ENCODE measurements around the gene SLC25A43.

Gene SLC25A43

DNA sequence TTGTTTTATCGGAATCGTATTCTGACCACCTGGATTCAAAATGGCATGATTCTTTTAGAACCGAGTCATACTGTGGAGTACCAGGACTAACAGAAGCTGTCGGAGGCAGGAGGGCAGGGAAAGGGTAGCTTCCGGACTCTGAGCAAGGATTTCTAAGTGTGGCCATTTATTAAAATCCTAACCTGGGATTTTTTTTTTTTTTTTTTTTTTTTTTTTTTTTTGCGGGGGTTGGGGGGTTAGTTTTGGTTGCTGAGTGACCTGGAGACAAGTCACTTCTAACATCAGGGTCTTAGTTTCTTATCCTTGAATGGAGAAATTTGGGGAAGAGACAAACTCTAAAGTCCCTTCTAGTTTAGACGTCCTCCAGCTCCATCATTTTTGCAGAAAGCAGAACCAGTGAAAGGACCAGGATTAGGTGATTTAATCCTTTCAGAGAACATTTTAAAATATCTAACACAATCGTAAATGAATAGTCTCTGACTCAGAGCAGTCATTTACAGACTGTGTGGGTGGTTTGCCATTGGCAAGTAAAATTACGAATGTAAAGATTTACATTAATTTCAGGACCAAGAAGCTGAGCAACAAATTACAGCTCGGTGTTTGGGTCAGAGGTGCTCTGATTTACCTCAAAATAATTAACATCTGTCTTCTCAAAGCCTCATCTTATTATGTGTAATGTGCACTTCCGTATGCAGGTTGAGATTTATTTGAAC, 76.4 kb downstream of the SLC25A43 start:
- Histone ChIP-seq H4K91ac (ENCODE audit: low read depth, low read length) (no peak overlapping the region), H3K27ac (ENCODE audit: low read depth, low read length) (no peak overlapping the region), H3K9me3 (ENCODE audit: insufficient read depth, low read depth, low read length) (no peaks in the 10 kb centered on the region), H2AK5ac (ENCODE audit: low read length) (no peak overlapping the region), H3K23ac (ENCODE audit: low read length) (no peak overlapping the region), H2AFZ (ENCODE audit: insufficient read depth, low read length, poor library complexity) (no peak overlapping the region), H3K4me2 (ENCODE audit: low read length) (no peak overlapping the region), H3K14ac (ENCODE audit: low read length) (no peak overlapping the region), H3K9ac (ENCODE audit: low read length) (no peak overlapping the region), H3K27me3 (ENCODE audit: insufficient read depth, low read length) (no peaks in the 10 kb centered on the region), H3K4me3 (ENCODE audit: low read depth, low read length) (no peak overlapping the region), H2BK120ac (ENCODE audit: insufficient read depth, low read length, poor library complexity) (no peak overlapping the region), H3K4ac (ENCODE audit: low read depth, low read length) (no peak overlapping the region), H3K4me1 (ENCODE audit: control insufficient read depth in 1 of 2, insufficient read depth in 2 of 2, low read length in 2 of 2) (peaks cover 0 to 2% of the 10 kb centered on the region in 2 experiments), H3K79me1 (ENCODE audit: low read length) (no peaks in the 10 kb centered on the region), H3K79me2 (ENCODE audit: control insufficient read depth, insufficient read depth, low read length, poor library complexity) (no peaks in the 10 kb centered on the region), H2BK12ac (ENCODE audit: low read length) (no peak overlapping the region), H3K18ac (ENCODE audit: low read length) (no peak overlapping the region), H3K36me3 (ENCODE audit: control insufficient read depth in 1 of 2, insufficient read depth in 2 of 2, low read length in 2 of 2) (peaks cover 2 to 6% of the 10 kb centered on the region in 2 experiments), H4K12ac (ENCODE audit: low read depth, low read length) (no peak overlapping the region), H2BK5ac (ENCODE audit: low read depth, low read length, poor library complexity) (no peak overlapping the region), H4K8ac (ENCODE audit: low read depth, low read length) (no peak overlapping the region)
- no peak for DNase-seq
- WGBS (ENCODE audit: extremely low coverage, insufficient coverage, insufficient read length) = no CpG with 5 or more reads among the region's 11 CpGs

DNA sequence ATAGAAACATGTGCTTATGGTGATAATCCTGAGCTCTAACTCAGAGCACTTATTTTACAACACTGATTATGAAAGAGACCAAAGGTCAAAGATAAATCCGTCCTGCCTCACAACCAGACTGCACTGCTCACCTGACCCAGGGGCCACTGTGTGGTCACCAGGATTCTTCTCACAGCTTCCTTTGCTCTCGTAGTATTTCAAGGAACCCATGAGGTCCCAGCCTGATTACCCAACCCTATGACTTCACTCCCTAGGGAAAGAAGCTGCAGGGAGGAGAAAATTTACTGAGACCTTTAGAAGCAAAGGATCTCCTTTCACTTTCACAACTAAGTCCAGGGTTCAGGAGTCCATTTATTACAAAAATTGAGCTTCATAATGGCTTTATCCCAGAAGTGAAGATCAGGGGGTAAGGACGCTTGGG, 78.7 kb downstream of the SLC25A43 start:
- H2BK5ac ChIP-seq (ENCODE audit: low read depth, low read length, poor library complexity) = no peak overlapping the region
- no peak overlapping the region for H2AFZ ChIP-seq (ENCODE audit: insufficient read depth, low read length, poor library complexity)
- H3K23ac ChIP-seq (ENCODE audit: low read length) = no peak overlapping the region
- H4K91ac ChIP-seq (ENCODE audit: low read depth, low read length) = no peak overlapping the region
- H4K8ac ChIP-seq (ENCODE audit: low read depth, low read length) = no peak overlapping the region
- H3K27me3 ChIP-seq (ENCODE audit: insufficient read depth, low read length) = no peaks in the 10 kb centered on the region
- no peak overlapping the region for H4K12ac ChIP-seq (ENCODE audit: low read depth, low read length)
- no peak overlapping the region for H3K9ac ChIP-seq (ENCODE audit: low read length)
- no peak overlapping the region for H2AK5ac ChIP-seq (ENCODE audit: low read length)
- H3K79me1 ChIP-seq (ENCODE audit: low read length) = no peaks in the 10 kb centered on the region
- no peaks in the 10 kb centered on the region for H3K79me2 ChIP-seq (ENCODE audit: control insufficient read depth, insufficient read depth, low read length, poor library complexity)
- H2BK12ac ChIP-seq (ENCODE audit: low read length) = no peak overlapping the region
- H3K9me3 ChIP-seq (ENCODE audit: insufficient read depth, low read depth, low read length) = no peaks in the 10 kb centered on the region
- no peak overlapping the region for H3K4me2 ChIP-seq (ENCODE audit: low read length)
- H3K4me3 ChIP-seq (ENCODE audit: low read depth, low read length) = no peak overlapping the region
- H3K4ac ChIP-seq (ENCODE audit: low read depth, low read length) = no peak overlapping the region
- H3K14ac ChIP-seq (ENCODE audit: low read length) = no peak overlapping the region
- H3K27ac ChIP-seq (ENCODE audit: low read depth, low read length) = no peak overlapping the region
- peaks cover 2 to 5% of the 10 kb centered on the region in 2 experiments for H3K4me1 ChIP-seq (ENCODE audit: control insufficient read depth in 1 of 2, insufficient read depth in 2 of 2, low read length in 2 of 2)
- H2BK120ac ChIP-seq (ENCODE audit: insufficient read depth, low read length, poor library complexity) = no peak overlapping the region
- no CpG with 5 or more reads among the region's 3 CpGs for WGBS (ENCODE audit: extremely low coverage, insufficient coverage, insufficient read length)
- H3K18ac ChIP-seq (ENCODE audit: low read length) = no peak overlapping the region
- peak; percentile 73 to 82 for DNase-seq
- no peaks in the 10 kb centered on the region for H3K36me3 ChIP-seq (ENCODE audit: control insufficient read depth in 1 of 2, insufficient read depth in 2 of 2, low read length in 2 of 2)

DNA sequence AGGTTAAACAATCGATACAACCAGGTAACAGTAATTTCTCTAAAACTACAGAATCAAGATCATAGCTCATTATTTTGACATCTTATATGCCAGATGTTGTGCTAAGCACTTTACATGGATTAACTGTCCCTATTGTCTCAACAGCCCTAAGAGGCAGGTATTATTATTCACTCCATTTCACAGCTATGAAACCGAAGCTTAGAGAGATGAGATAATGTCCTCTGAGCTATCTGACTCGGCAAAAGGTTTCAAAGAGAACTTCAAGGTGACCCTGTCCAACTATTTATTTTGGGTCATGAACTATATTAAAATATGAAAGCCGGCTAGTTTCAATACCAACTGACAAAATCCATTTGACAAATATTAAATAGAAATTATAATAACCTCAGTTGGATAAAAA, 79.4 kb downstream of the SLC25A43 start:
- no CpG with 5 or more reads among the region's 4 CpGs for WGBS (ENCODE audit: extremely low coverage, insufficient coverage, insufficient read length)
- H4K91ac ChIP-seq (ENCODE audit: low read depth, low read length) = no peak overlapping the region
- H3K4me2 ChIP-seq (ENCODE audit: low read length) = no peak overlapping the region

DNA sequence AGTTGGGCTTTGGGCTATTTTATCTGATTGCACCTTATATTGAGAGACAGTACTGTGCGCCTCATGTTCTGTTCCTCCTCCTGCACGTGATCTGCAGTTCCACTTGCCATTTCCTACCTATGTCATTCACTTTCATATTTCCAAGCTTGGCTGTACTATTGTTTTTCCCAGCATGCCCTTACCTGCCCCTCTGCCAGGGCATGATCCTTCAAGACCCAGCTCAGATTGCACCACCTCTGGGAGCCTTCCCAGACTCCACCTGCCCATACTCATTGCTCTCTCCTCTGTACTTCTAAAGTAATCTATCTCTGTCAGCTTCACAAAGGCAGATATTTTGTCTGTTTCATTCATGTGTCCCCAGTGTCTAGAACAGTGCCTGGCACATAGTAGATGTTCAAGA, 80.7 kb downstream of the SLC25A43 start:
- H4K8ac ChIP-seq (ENCODE audit: low read depth, low read length) = no peak overlapping the region
- DNase-seq = no peak
- H3K14ac ChIP-seq (ENCODE audit: low read length) = no peak overlapping the region
- H3K4me2 ChIP-seq (ENCODE audit: low read length) = no peak overlapping the region
- no peak overlapping the region for H2AK5ac ChIP-seq (ENCODE audit: low read length)
- no CpG with 5 or more reads among the region's 2 CpGs for WGBS (ENCODE audit: extremely low coverage, insufficient coverage, insufficient read length)
- no peak overlapping the region for H3K27ac ChIP-seq (ENCODE audit: low read depth, low read length)
- no peak overlapping the region for H3K23ac ChIP-seq (ENCODE audit: low read length)
- H3K4ac ChIP-seq (ENCODE audit: low read depth, low read length) = no peak overlapping the region
- H2AFZ ChIP-seq (ENCODE audit: insufficient read depth, low read length, poor library complexity) = no peak overlapping the region
- no peaks in the 10 kb centered on the region for H3K27me3 ChIP-seq (ENCODE audit: insufficient read depth, low read length)
- no peaks in the 10 kb centered on the region for H3K79me1 ChIP-seq (ENCODE audit: low read length)
- no peak overlapping the region for H2BK120ac ChIP-seq (ENCODE audit: insufficient read depth, low read length, poor library complexity)
- H3K4me3 ChIP-seq (ENCODE audit: low read depth, low read length) = no peak overlapping the region
- H3K9ac ChIP-seq (ENCODE audit: low read length) = no peak overlapping the region
- H3K79me2 ChIP-seq (ENCODE audit: control insufficient read depth, insufficient read depth, low read length, poor library complexity) = no peaks in the 10 kb centered on the region
- no peak overlapping the region for H3K18ac ChIP-seq (ENCODE audit: low read length)
- peaks cover 2 to 5% of the 10 kb centered on the region in 2 experiments for H3K4me1 ChIP-seq (ENCODE audit: control insufficient read depth in 1 of 2, insufficient read depth in 2 of 2, low read length in 2 of 2)
- H2BK12ac ChIP-seq (ENCODE audit: low read length) = no peak overlapping the region
- H2BK5ac ChIP-seq (ENCODE audit: low read depth, low read length, poor library complexity) = no peak overlapping the region
- H4K12ac ChIP-seq (ENCODE audit: low read depth, low read length) = no peak overlapping the region
- no peaks in the 10 kb centered on the region for H3K9me3 ChIP-seq (ENCODE audit: insufficient read depth, low read depth, low read length)
- no peak overlapping the region for H4K91ac ChIP-seq (ENCODE audit: low read depth, low read length)
- no peaks in the 10 kb centered on the region for H3K36me3 ChIP-seq (ENCODE audit: control insufficient read depth in 1 of 2, insufficient read depth in 2 of 2, low read length in 2 of 2)

More for the DNA sequence above, 79.4 kb downstream of the SLC25A43 start:
- H4K12ac ChIP-seq (ENCODE audit: low read depth, low read length) = no peak overlapping the region
- no peak overlapping the region for H2BK5ac ChIP-seq (ENCODE audit: low read depth, low read length, poor library complexity)
- H2BK12ac ChIP-seq (ENCODE audit: low read length) = no peak overlapping the region
- H3K4ac ChIP-seq (ENCODE audit: low read depth, low read length) = no peak overlapping the region
- peaks cover 2 to 5% of the 10 kb centered on the region in 2 experiments for H3K4me1 ChIP-seq (ENCODE audit: control insufficient read depth in 1 of 2, insufficient read depth in 2 of 2, low read length in 2 of 2)
- no peak overlapping the region for H2AK5ac ChIP-seq (ENCODE audit: low read length)
- no peak overlapping the region for H2BK120ac ChIP-seq (ENCODE audit: insufficient read depth, low read length, poor library complexity)
- no peak overlapping the region for H3K27ac ChIP-seq (ENCODE audit: low read depth, low read length)
- H3K27me3 ChIP-seq (ENCODE audit: insufficient read depth, low read length) = no peaks in the 10 kb centered on the region
- no peak overlapping the region for H3K23ac ChIP-seq (ENCODE audit: low read length)
- no peak overlapping the region for H2AFZ ChIP-seq (ENCODE audit: insufficient read depth, low read length, poor library complexity)
- H3K79me2 ChIP-seq (ENCODE audit: control insufficient read depth, insufficient read depth, low read length, poor library complexity) = no peaks in the 10 kb centered on the region
- H3K9me3 ChIP-seq (ENCODE audit: insufficient read depth, low read depth, low read length) = no peaks in the 10 kb centered on the region
- no peaks in the 10 kb centered on the region for H3K36me3 ChIP-seq (ENCODE audit: control insufficient read depth in 1 of 2, insufficient read depth in 2 of 2, low read length in 2 of 2)
- no peak overlapping the region for H3K14ac ChIP-seq (ENCODE audit: low read length)
- H3K9ac ChIP-seq (ENCODE audit: low read length) = no peak overlapping the region
- no peak overlapping the region for H3K4me3 ChIP-seq (ENCODE audit: low read depth, low read length)
- H4K8ac ChIP-seq (ENCODE audit: low read depth, low read length) = no peak overlapping the region
- DNase-seq = no peak
- H3K79me1 ChIP-seq (ENCODE audit: low read length) = no peaks in the 10 kb centered on the region
- H3K18ac ChIP-seq (ENCODE audit: low read length) = no peak overlapping the region
